OCI-LY7 (cell line): ENCODE results near the gene MYADM. TPM values are rescaled to one million over a fixed set of nuclear protein-coding genes. Genes with fewer than 3 reads are reported as not detected.

Experiments used
- BruUV-seq: library from RNA; stranded (reverse); fragments of 400-500 nt; replicated peaks from 2 replicates; lab custom pipeline; 2021; lab: Mats Ljungman, UMichigan
- CTCF ChIA-PET: fragments of 300-600 bp; sonication (Branson Sonifier 250); formaldehyde crosslinking; loops from one replicate; lab custom pipeline; 2022; ENCODE audit warnings: antibody characterized with exemption; ENCODE audit not compliant: unreplicated experiment; lab: Charles Lee
- POLR2A ChIA-PET: fragments of 300-600 bp; sonication (Branson Sonifier 250); formaldehyde crosslinking; loops from one replicate; lab custom pipeline; 2022; ENCODE audit warnings: antibody characterized with exemption; lab: Charles Lee
- DNase-seq: peaks from one replicate; pipeline ENCODE4 v3.0.0-alpha.2; 2015; ENCODE audit warnings: low spot score
- H2AFZ ChIP-seq: fragments of 200-600 bp; sonication (generic), shearing (Covaris generic); 2 replicates; pipeline ENCODE4 v1.6.1; 2014; ENCODE audit warnings: mild to moderate bottlenecking, antibody characterized with exemption, low read length, moderate library complexity
- H3K27ac ChIP-seq: fragments of 200-600 bp; sonication (generic); 2 replicates; pipeline ENCODE4 v1.5.1; 2014; ENCODE audit warnings: mixed run types, low read depth, mild to moderate bottlenecking, moderate library complexity, low read length, inconsistent platforms; ENCODE audit not compliant: poor library complexity, severe bottlenecking
- H3K36me3 ChIP-seq: fragments of 200-600 bp; sonication (generic); 2 replicates; pipeline ENCODE4 v1.6.1; 2014; ENCODE audit warnings: mild to moderate bottlenecking, antibody characterized with exemption, low read length, moderate library complexity, mixed read lengths; ENCODE audit not compliant: insufficient read depth
- H3K4me1 ChIP-seq: fragments of 200-600 bp; sonication (generic); 2 replicates; pipeline ENCODE4 v1.5.1; 2014; ENCODE audit warnings: mild to moderate bottlenecking, low read length; ENCODE audit not compliant: insufficient read depth, poor library complexity, severe bottlenecking
- H3K4me2 ChIP-seq: fragments of 200-600 bp; sonication (generic); 2 replicates; pipeline ENCODE4 v1.6.1; 2014; ENCODE audit warnings: mild to moderate bottlenecking, low read length
- H3K4me3 ChIP-seq: fragments of 200-600 bp; sonication (generic); 2 replicates; pipeline ENCODE4 v1.5.1; 2014; ENCODE audit warnings: mild to moderate bottlenecking, low read depth, low read length; ENCODE audit not compliant: poor library complexity, severe bottlenecking
- H3K79me2 ChIP-seq: fragments of 200-600 bp; sonication (generic); 2 replicates; pipeline ENCODE4 v1.6.1; 2016; ENCODE audit warnings: low read depth, mild to moderate bottlenecking, low read length, moderate library complexity, mixed read lengths; ENCODE audit not compliant: insufficient read depth
- H3K9me2 ChIP-seq: fragments of 200-600 bp; sonication (generic); 2 replicates; pipeline ENCODE4 v1.6.1; 2016; ENCODE audit warnings: mild to moderate bottlenecking, low read length, mixed read lengths; ENCODE audit not compliant: insufficient read depth
- H3K9me3 ChIP-seq: fragments of 200-600 bp; sonication (generic); 2 replicates; pipeline ENCODE4 v1.6.1; 2014; ENCODE audit warnings: mild to moderate bottlenecking, mixed run types, low read length, mixed read lengths
- H4K20me1 ChIP-seq: fragments of 200-600 bp; sonication (generic); 2 replicates; pipeline ENCODE4 v1.6.1; 2014; ENCODE audit warnings: mild to moderate bottlenecking, antibody characterized with exemption, low read length, moderate library complexity, mixed read lengths; ENCODE audit not compliant: insufficient read depth
- EZH2phosphoT487 ChIP-seq: fragments of 200-600 bp; sonication (generic); IDR thresholded peaks from 2 replicates; pipeline ENCODE4 v1.6.1; 2018; ENCODE audit warnings: low read depth, borderline replicate concordance, mild to moderate bottlenecking, mixed run types, antibody characterized with exemption, low read length, moderate library complexity, mixed read lengths
- intact Hi-C: fragments of 100-400 bp; cut with micrococcal nuclease; formaldehyde crosslinking; loops from one replicate; pipeline ENCODE4 v1.10.0; 2022; ENCODE audit not compliant: unreplicated experiment
- total RNA-seq, 2 experiments: library from RNA; depleted of rRNA in 1 of 2; stranded (reverse); fragments of >200 nt in 1 of 2; shearing (Covaris generic) in 1 of 2; gene quantifications; 2 replicates each; pipeline ENCODE4 v1.2.3, GENCODE V29; 2014 to 2022
- TF ChIP-seq, protein P1 (sequence below): fragments of 200-600 bp; sonication (generic); conservative IDR thresholded peaks from 2 replicates; pipeline ENCODE4 v1.5.1; 2014; ENCODE audit warnings: mild to moderate bottlenecking, antibody characterized with exemption, low read length, moderate library complexity, mixed read lengths

Gene MYADM
- total RNA-seq, 2 experiments from 2014 or later = 0.82 to 0.98 TPM

DNA sequence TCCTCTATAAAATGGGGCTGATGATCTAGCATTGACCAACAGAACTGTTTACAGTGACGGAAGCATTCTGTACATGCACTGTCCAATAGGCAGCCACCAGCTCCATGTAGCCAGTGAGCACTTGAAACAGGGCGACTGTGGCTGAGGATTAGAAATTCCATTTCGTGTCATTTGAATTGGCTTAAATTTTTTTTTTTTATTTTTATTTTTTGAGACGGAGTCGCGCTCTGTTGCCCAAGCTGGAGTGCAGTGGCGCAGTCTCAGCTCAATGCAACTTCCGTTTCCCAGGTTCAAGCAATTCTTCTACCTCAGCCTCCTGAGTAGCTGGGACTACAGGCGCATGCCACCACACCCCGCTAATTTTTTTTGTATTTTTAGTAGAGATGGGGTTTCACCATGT lies 17.4 kb downstream of the MYADM start:
- CTCF ChIA-PET = no interaction called here
- no peak overlapping the region for H3K4me3 ChIP-seq
- TF ChIP-seq, protein P1, sequence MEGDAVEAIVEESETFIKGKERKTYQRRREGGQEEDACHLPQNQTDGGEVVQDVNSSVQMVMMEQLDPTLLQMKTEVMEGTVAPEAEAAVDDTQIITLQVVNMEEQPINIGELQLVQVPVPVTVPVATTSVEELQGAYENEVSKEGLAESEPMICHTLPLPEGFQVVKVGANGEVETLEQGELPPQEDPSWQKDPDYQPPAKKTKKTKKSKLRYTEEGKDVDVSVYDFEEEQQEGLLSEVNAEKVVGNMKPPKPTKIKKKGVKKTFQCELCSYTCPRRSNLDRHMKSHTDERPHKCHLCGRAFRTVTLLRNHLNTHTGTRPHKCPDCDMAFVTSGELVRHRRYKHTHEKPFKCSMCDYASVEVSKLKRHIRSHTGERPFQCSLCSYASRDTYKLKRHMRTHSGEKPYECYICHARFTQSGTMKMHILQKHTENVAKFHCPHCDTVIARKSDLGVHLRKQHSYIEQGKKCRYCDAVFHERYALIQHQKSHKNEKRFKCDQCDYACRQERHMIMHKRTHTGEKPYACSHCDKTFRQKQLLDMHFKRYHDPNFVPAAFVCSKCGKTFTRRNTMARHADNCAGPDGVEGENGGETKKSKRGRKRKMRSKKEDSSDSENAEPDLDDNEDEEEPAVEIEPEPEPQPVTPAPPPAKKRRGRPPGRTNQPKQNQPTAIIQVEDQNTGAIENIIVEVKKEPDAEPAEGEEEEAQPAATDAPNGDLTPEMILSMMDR = no peak
- no peak for TF ChIP-seq EZH2phosphoT487
- POLR2A ChIA-PET = interaction anchor here (0.6 kb wide), 1 partner anchor 538 kb away, joined by 5 read pairs; no protein-coding TSS in a partner anchor
- H3K9me3 ChIP-seq = no peaks in the 10 kb centered on the region
- H3K79me2 ChIP-seq = no peaks in the 10 kb centered on the region
- H3K36me3 ChIP-seq = no peaks in the 10 kb centered on the region
- H3K4me1 ChIP-seq = peaks cover 3% of the 10 kb centered on the region
- no TSS peak for BruUV-seq
- H3K4me2 ChIP-seq = no peak overlapping the region
- no peak overlapping the region for H3K27ac ChIP-seq
- intact Hi-C loops = no loop called here
- no peak for DNase-seq
- H2AFZ ChIP-seq = no peak overlapping the region
- H4K20me1 ChIP-seq = no peaks in the 10 kb centered on the region
- no peaks in the 10 kb centered on the region for H3K9me2 ChIP-seq

DNA sequence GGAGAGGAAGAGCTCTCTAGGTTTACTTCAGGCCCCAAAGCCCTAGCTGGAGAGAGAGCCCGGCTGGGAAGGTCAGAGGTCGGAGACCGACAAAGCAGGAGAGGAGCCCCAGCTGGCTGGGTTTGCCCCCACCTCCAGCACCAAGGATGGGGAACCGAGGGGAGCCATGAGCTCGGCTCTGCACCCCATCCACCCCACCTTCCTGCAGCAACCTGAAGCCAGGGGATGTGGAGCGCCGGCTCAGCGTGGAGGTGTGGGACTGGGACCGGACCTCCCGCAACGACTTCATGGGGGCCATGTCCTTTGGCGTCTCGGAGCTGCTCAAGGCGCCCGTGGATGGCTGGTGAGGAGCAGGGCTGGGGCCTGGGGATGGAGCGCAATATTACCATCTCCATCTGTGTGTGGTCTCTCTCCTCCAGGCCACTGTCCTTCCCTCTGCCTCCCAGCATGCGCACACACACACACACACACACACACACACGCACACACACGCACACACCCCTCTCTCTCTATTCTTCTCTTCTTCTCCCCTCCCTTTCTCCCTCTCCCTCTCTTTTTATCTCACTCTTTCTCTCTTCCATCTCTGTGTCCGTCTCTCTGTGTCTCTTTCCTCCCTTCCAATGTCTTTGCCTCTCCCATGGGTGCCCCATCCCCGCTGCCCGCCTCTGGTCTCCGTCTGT lies 24.8 kb downstream of the MYADM start:
- Histone ChIP-seq H3K9me3 (no peaks in the 10 kb centered on the region), H3K4me2 (no peak overlapping the region), H3K36me3 (no peaks in the 10 kb centered on the region), H3K4me3 (no peak overlapping the region), H2AFZ (no peak overlapping the region), H3K27ac (no peak overlapping the region), H3K4me1 (no peaks in the 10 kb centered on the region), H3K79me2 (no peaks in the 10 kb centered on the region), H3K9me2 (no peaks in the 10 kb centered on the region), H4K20me1 (no peaks in the 10 kb centered on the region)
- intact Hi-C loops = no loop called here
- TF ChIP-seq, protein P1 = no peak
- TF ChIP-seq EZH2phosphoT487 = no peak
- DNase-seq = no peak
- no TSS peak for BruUV-seq
- POLR2A ChIA-PET = no interaction called here
- CTCF ChIA-PET = no interaction called here

DNA sequence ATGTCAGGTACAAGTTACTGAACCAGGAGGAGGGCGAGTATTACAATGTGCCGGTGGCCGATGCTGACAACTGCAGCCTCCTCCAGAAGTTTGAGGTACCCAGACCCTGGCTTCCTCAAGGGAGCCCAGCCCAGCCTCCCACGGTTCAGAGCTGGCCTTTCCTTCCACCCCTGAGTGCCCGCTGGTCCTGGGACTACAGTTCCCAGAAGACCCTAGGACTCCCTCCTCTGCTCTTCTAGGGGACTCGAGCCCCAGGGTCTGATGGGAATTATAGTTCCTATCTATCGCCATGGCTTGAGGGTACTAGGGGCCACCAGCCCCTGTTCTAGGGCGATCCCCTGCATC lies 25.3 kb downstream of the MYADM start:
- no peak overlapping the region for H3K27ac ChIP-seq
- no peaks in the 10 kb centered on the region for H3K4me1 ChIP-seq
- POLR2A ChIA-PET = no interaction called here
- TF ChIP-seq EZH2phosphoT487 = no peak
- TF ChIP-seq, protein P1 = no peak
- CTCF ChIA-PET = no interaction called here
- H3K9me2 ChIP-seq = no peaks in the 10 kb centered on the region
- no peak overlapping the region for H2AFZ ChIP-seq
- intact Hi-C loops = no loop called here
- no peaks in the 10 kb centered on the region for H3K79me2 ChIP-seq
- H3K4me3 ChIP-seq = no peak overlapping the region
- no TSS peak for BruUV-seq
- DNase-seq = peak; percentile 24
- no peaks in the 10 kb centered on the region for H3K9me3 ChIP-seq
- H3K36me3 ChIP-seq = no peaks in the 10 kb centered on the region
- no peaks in the 10 kb centered on the region for H4K20me1 ChIP-seq
- no peak overlapping the region for H3K4me2 ChIP-seq
